ENCODE measurements around the gene REC114.

REC114 gene

DNA sequence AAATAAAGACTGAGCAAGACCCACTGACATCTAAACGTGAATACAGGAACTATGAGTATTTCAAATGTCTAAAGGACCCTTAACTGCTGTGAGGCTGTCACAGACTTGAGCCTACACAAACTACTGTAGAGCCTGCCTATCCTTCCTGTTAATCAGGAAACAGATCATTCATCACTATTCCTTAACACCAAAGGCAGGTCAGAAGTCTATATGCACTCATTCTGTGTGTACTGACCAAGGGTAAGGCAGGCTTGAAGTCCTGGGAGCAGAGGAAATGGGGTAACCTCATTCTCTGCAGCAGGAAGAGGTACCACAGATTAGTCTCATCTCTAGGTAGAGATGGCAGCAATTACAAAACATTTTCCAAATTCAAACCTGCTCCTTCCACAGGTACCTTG is 159.5 kb downstream of the REC114 start:
- DNase-seq (ENCODE audit: low spot score): no peak
- CTCF ChIA-PET: interaction anchor here (1.3 kb wide), 1 partner anchor 31 kb away, joined by 3 read pairs; the partner anchor contains the start of gene NPTN
- TF ChIP-seq, protein P1, sequence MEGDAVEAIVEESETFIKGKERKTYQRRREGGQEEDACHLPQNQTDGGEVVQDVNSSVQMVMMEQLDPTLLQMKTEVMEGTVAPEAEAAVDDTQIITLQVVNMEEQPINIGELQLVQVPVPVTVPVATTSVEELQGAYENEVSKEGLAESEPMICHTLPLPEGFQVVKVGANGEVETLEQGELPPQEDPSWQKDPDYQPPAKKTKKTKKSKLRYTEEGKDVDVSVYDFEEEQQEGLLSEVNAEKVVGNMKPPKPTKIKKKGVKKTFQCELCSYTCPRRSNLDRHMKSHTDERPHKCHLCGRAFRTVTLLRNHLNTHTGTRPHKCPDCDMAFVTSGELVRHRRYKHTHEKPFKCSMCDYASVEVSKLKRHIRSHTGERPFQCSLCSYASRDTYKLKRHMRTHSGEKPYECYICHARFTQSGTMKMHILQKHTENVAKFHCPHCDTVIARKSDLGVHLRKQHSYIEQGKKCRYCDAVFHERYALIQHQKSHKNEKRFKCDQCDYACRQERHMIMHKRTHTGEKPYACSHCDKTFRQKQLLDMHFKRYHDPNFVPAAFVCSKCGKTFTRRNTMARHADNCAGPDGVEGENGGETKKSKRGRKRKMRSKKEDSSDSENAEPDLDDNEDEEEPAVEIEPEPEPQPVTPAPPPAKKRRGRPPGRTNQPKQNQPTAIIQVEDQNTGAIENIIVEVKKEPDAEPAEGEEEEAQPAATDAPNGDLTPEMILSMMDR (conservative IDR thresholded peaks at IDR 0.05; ENCODE audit: low read depth): no peak
- H3K27ac ChIP-seq: no peak overlapping the region
- POLR2A ChIA-PET (ENCODE audit: low non-redundant PET): interaction anchor here (0.5 kb wide), 1 partner anchor 113 kb away, joined by 3 read pairs; no protein-coding TSS in a partner anchor

- ChIA-PET POLR2A (ENCODE audit: low non-redundant PET) (no interaction called here), CTCF (interaction anchor here (1.3 kb wide), 1 partner anchor 30 kb away, joined by 3 read pairs; the partner anchor contains the start of gene NPTN)
- no peak overlapping the region for H3K27ac ChIP-seq
- DNase-seq (ENCODE audit: low spot score): no peak
- TF ChIP-seq, protein P1 (conservative IDR thresholded peaks at IDR 0.05; ENCODE audit: low read depth): no peak
These were observed 160.0 kb downstream of the REC114 start for GRCh38 chr15:73602992-73603391.

DNA sequence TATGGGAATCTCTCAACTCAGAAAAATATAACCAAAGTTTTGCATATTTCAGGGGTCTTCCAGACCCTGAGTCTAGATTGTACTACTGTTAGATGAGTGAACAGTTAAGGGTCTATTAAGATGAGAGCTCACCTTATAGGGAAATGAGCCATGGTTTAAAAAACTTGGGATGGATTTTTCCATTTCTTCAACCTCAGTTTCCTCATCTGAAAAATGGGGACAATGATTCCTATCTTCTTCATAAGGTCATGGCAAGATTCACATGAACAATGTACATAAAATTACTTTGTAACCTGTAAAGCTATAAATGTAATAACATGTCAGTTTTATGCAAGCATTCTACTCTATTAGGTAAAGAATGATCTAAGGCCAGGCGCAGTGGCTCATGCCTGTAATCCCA is 161.5 kb downstream of the REC114 start:
- CTCF ChIA-PET: no interaction called here
- POLR2A ChIA-PET (ENCODE audit: low non-redundant PET): interaction anchor here (0.7 kb wide), 1 partner anchor 23 kb away, joined by 3 read pairs; no protein-coding TSS in a partner anchor
- TF ChIP-seq, protein P1 (conservative IDR thresholded peaks at IDR 0.05; ENCODE audit: low read depth): no peak
- H3K27ac ChIP-seq: no peak overlapping the region
- DNase-seq (ENCODE audit: low spot score): no peak

GRCh38 chr15:73605759-73606436 is 162.9 kb downstream of the REC114 start:
- TF ChIP-seq, protein P1 (conservative IDR thresholded peaks at IDR 0.05; ENCODE audit: low read depth): no peak
- ChIA-PET POLR2A (ENCODE audit: low non-redundant PET) (no interaction called here), CTCF (no interaction called here)
- no peak overlapping the region for H3K27ac ChIP-seq
- DNase-seq (ENCODE audit: low spot score): no peak

GRCh38 chr15:73607405-73607804 is 164.4 kb downstream of the REC114 start:
- ChIA-PET CTCF (interaction anchor here (0.6 to 0.7 kb wide), 2 partner anchors 193 to 302 kb away, joined by 3 to 4 read pairs; no protein-coding TSS in a partner anchor), POLR2A (ENCODE audit: low non-redundant PET) (no interaction called here)
- TF ChIP-seq, protein P1 (conservative IDR thresholded peaks at IDR 0.05; ENCODE audit: low read depth): no peak
- no peak for DNase-seq (ENCODE audit: low spot score)
- no peak overlapping the region for H3K27ac ChIP-seq

DNA sequence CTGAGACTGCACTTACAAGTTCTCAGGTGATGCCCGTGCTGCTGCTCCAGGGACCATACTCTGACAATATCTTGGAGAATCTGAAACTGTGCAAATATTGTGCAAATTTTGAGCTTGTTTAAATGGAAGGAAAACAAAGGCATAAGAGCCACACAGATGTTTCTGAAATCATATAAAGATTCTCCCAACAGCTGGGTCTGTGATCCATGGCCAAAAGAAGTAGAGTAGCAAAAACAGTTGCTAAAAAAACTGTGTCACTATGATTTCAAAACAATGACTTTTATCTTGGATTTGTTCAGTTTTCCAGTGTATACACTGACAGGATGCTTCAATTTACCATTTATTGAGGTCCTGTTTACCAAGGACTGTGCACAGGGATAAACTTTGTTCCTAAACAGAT is 164.9 kb downstream of the REC114 start:
- TF ChIP-seq, protein P1 (conservative IDR thresholded peaks at IDR 0.05; ENCODE audit: low read depth): no peak
- CTCF ChIA-PET: interaction anchor here (0.6 to 1.6 kb wide), 2 partner anchors 21 to 48 kb away, joined by 3 read pairs; no protein-coding TSS in a partner anchor
- no peak for DNase-seq (ENCODE audit: low spot score)
- POLR2A ChIA-PET (ENCODE audit: low non-redundant PET): no interaction called here
- no peak overlapping the region for H3K27ac ChIP-seq
